Progenitor cell of endocrine pancreas (in vitro differentiated cells): Measurements from ENCODE around the gene SORT1. TPM values are rescaled to one million over a fixed set of nuclear protein-coding genes. Genes with fewer than 3 reads are reported as not detected.

ENCODE experiments used
- DNase-seq: peaks from one replicate; pipeline ENCODE4 v3.0.0; 2021; ENCODE audit warnings: low spot score; ENCODE audit not compliant: unreplicated experiment
- H3K27ac Mint-ChIP-seq: 2 replicates; pipeline ENCODE4 v1.8.0; 2021; ENCODE audit warnings: mild to moderate bottlenecking, moderate library complexity, mixed read lengths
- H3K27me3 Mint-ChIP-seq: 2 replicates; pipeline ENCODE4 v1.8.0; 2021; ENCODE audit warnings: mixed read lengths
- H3K36me3 Mint-ChIP-seq: 2 replicates; pipeline ENCODE4 v1.8.0; 2022; ENCODE audit warnings: mixed read lengths; ENCODE audit not compliant: insufficient read depth
- H3K4me1 Mint-ChIP-seq: 2 replicates; pipeline ENCODE4 v1.8.0; 2021; ENCODE audit warnings: low read depth, mixed read lengths
- H3K4me3 Mint-ChIP-seq: 2 replicates; pipeline ENCODE4 v1.8.0; 2021; ENCODE audit warnings: low read depth, mild to moderate bottlenecking, moderate library complexity, mixed read lengths
- H3K9me3 Mint-ChIP-seq: 2 replicates; pipeline ENCODE4 v1.8.0; 2021; ENCODE audit warnings: low read depth, mixed read lengths
- CTCF ChIP-seq: fragments of 200-600 bp; sonication (generic); IDR thresholded peaks from one replicate; pipeline ENCODE4 v1.5.0; 2021; ENCODE audit warnings: antibody characterized with exemption, mild to moderate bottlenecking; ENCODE audit not compliant: unreplicated experiment
- total RNA-seq: library from RNA; stranded (reverse); gene quantifications from 2 replicates; pipeline ENCODE4 v1.2.1, GENCODE V29; 2021

The SORT1 gene
- total RNA-seq, 1 donor from 2014 or later: 110 TPM

- no peak for TF ChIP-seq CTCF
- Mint-ChIP-seq H3K9me3 (no peaks in the 10 kb centered on the region), H3K27me3 (no peaks in the 10 kb centered on the region), H3K36me3 (peaks cover 14% of the 10 kb centered on the region), H3K4me3 (no peak overlapping the region), H3K4me1 (no peaks in the 10 kb centered on the region), H3K27ac (peak overlapping the region; percentile 49)
- DNase-seq: no peak
Measured at GRCh38 chr1:109268431-109269211, 129.1 kb downstream of the SORT1 start.

- no peak for TF ChIP-seq CTCF
- Mint-ChIP-seq H3K27me3 (no peaks in the 10 kb centered on the region), H3K9me3 (no peaks in the 10 kb centered on the region), H3K4me1 (no peaks in the 10 kb centered on the region), H3K27ac (peak overlapping the region; percentile 49), H3K4me3 (no peak overlapping the region), H3K36me3 (peaks cover 16% of the 10 kb centered on the region)
- DNase-seq: no peak
Measured at GRCh38 chr1:109267743-109268300, 129.9 kb downstream of the SORT1 start.

- DNase-seq: no peak
- no peak for TF ChIP-seq CTCF
- peaks cover 16% of the 10 kb centered on the region for H3K36me3 Mint-ChIP-seq
- H3K27ac Mint-ChIP-seq: no peak overlapping the region
- H3K4me1 Mint-ChIP-seq: no peaks in the 10 kb centered on the region
- no peaks in the 10 kb centered on the region for H3K9me3 Mint-ChIP-seq
- H3K4me3 Mint-ChIP-seq: no peak overlapping the region
- H3K27me3 Mint-ChIP-seq: no peaks in the 10 kb centered on the region
Measured at GRCh38 chr1:109266965-109267364, 130.8 kb downstream of the SORT1 start.

GRCh38 chr1:109265741-109266330, 131.9 kb downstream of the SORT1 start:
- Mint-ChIP-seq H3K4me1 (no peaks in the 10 kb centered on the region), H3K36me3 (peaks cover 11% of the 10 kb centered on the region), H3K27ac (no peak overlapping the region), H3K27me3 (no peaks in the 10 kb centered on the region), H3K4me3 (no peak overlapping the region), H3K9me3 (no peaks in the 10 kb centered on the region)
- TF ChIP-seq CTCF: no peak
- DNase-seq: no peak

- no peak for DNase-seq
- Mint-ChIP-seq H3K9me3 (no peaks in the 10 kb centered on the region), H3K4me3 (no peak overlapping the region), H3K36me3 (peaks cover 9% of the 10 kb centered on the region), H3K27ac (no peak overlapping the region), H3K27me3 (no peaks in the 10 kb centered on the region), H3K4me1 (no peaks in the 10 kb centered on the region)
- TF ChIP-seq CTCF: no peak
Measured at GRCh38 chr1:109265016-109265415, 132.7 kb downstream of the SORT1 start.
